ENCODE measurements around the gene TIMM44.
"Not testable (repeated sequence)": the region's sequence is repeated elsewhere in the genome, so short reads cannot be mapped to it uniquely, and the experiment has no call there.

TIMM44 gene

GRCh38 chr19:7898967-7899366 is 44.5 kb downstream of the TIMM44 start:
- no peak overlapping the region for H3K4me3 ChIP-seq (ENCODE audit: low read depth, low read length)
- no peak for TF ChIP-seq CTCF (conservative IDR thresholded peaks at IDR 0.05; ENCODE audit: low read depth, low read length)
- no peak for DNase-seq (ENCODE audit: low read depth)

DNA sequence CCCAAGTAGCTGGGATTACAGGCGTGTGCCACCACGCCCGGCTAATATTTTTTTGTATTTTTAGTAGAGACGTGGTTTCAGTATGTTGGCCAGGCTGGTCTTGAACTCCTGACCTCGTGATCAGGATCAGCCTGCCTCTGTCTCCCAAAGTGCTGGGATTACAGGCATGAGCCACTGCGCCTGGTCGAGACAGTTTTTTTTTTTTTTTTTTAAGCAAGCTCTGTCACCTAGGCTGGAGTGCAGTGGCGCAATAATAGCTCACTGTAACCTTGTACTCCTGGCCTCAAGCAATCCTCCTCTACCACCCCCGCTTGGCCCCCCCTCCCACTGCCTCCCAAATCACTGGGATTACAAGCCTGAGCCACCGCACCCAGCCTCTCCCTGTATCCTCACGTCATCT is 46.2 kb downstream of the TIMM44 start:
- no peak for TF ChIP-seq CTCF (conservative IDR thresholded peaks at IDR 0.05; ENCODE audit: low read depth, low read length)
- no peak for DNase-seq (ENCODE audit: low read depth)
- H3K4me3 ChIP-seq (ENCODE audit: low read depth, low read length), result no peak overlapping the region

DNA sequence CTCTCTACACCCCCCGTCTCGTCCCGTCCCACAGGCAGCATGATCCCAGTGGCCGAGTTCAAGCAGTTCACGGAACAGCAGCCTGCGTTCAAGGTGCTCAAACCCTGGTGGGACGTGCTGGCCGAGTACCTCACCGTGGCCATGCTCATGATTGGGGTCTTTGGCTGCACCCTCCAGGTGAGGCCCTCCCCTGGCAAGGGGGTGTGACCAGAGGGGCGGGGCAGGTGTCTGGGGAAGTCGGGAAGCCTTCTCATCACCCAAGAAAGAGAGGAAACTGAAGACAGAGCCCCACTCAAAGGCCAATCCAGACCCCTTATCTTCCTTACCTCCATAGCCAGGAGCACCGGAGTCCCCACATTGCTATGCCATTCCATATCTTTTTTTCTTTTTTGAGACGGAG is 47.9 kb downstream of the TIMM44 start:
- DNase-seq (ENCODE audit: low read depth), result no peak
- no peak for TF ChIP-seq CTCF (conservative IDR thresholded peaks at IDR 0.05; ENCODE audit: low read depth, low read length)

GRCh38 chr19:7894612-7895309 is 48.7 kb downstream of the TIMM44 start:
- DNase-seq (ENCODE audit: low read depth), result no peak
- no peak for TF ChIP-seq CTCF (conservative IDR thresholded peaks at IDR 0.05; ENCODE audit: low read depth, low read length)
- no peak overlapping the region for H3K4me3 ChIP-seq (ENCODE audit: low read depth, low read length)

More for the DNA sequence above, 47.9 kb downstream of the TIMM44 start:
- H3K4me3 ChIP-seq (ENCODE audit: low read depth, low read length), result no peak overlapping the region

DNA sequence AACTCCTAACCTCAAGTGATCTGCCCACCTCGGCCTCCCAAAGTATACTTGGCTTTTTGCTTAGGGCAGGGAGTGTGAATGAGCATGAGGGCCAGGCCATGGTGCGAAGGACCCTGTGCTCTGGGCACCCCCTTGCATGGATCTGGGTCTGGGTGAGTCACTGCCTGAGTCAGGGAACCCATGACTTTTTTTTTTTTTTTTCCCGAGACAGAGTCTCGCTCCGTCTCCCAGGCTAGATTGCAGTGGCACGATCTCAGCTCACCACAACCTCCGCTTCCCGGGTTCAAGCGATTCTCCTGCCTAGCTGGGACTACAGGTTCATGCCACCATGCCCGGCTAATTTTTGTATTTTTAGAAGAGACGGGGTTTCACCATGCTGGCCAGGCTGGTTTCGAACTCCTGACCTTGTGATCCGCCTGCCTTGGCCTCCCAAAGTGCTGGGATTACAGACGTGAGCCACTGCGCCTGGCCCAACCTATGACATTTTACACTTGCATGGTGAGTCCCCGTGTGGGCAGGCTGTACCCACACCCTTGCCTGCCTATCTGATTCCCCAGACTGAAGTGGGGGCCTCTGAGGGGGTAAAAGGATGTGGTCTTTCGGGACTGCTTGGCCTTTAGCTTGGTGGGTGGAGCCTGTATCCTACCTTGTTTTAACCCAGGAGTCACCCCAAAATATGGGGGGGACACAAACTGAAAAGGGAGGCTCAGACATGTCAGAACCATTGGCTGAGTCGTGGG is 49.9 kb downstream of the TIMM44 start:
- DNase-seq (ENCODE audit: low read depth), result peak; percentile 74

DNA sequence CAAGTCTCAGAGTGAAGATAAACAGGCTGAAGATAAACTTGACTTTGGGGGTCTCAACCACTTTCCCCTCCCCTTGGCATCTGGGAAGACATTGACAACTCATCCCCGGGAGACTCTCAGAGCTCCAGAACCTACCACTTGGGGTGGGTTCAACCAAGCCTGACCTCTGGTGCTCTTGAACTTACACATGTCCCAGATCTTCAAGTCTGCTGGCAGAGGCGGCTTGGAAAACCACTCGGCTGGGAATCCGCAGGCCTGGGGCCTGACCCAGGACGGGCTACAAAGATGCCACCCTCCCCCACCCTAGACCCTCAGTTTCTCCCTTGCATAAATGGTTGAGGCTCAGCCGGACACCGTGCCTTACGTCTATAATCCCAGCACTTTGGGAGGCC is 54.6 kb downstream of the TIMM44 start:
- TF ChIP-seq CTCF (conservative IDR thresholded peaks at IDR 0.05; ENCODE audit: low read depth, low read length), result no peak
- no peak for DNase-seq (ENCODE audit: low read depth)
- H3K4me3 ChIP-seq (ENCODE audit: low read depth, low read length), result peak overlapping the region; percentile 66

More for the DNA sequence above, 49.9 kb downstream of the TIMM44 start:
- not testable (repeated sequence) for H3K4me3 ChIP-seq (ENCODE audit: low read depth, low read length)

GRCh38 chr19:7888145-7888825 is 55.2 kb downstream of the TIMM44 start, which contains the start of gene LRRC8E:
Gene LRRC8E, plus strand, starts transcription at chr19:7888510. Its CDS starts 7,094 bp downstream, at chr19:7895604.
- peak within 1 kb of the TSS; percentile 66 for H3K4me3 ChIP-seq (ENCODE audit: low read depth, low read length)
- no peak for TF ChIP-seq CTCF (conservative IDR thresholded peaks at IDR 0.05; ENCODE audit: low read depth, low read length)
- peak; percentile 59 for DNase-seq (ENCODE audit: low read depth)
